ENCODE data around the gene LPP.

DNA sequence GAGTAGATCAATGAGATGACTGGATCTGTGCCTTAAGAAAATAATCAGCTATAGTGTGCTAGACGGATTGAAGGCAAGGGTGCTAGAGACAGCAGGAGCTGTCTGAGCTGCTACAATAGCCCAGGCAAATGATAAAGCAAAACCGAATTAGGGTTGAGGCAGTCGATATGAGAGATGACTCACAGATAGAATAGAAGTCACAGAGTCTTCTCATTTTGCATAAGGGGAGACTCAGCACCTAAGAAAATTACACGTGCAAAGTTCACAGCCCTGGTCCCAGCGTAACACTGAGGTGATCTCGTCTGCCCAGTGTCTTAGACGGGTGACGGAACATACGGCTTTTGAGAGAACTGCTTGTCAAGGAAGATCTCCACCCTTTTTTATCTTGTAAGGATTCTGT is 11.6 kb downstream of the LPP start:
- TF ChIP-seq POLR2A (IDR thresholded peaks at IDR 0.05): no peak
- TF ChIP-seq, protein P1, sequence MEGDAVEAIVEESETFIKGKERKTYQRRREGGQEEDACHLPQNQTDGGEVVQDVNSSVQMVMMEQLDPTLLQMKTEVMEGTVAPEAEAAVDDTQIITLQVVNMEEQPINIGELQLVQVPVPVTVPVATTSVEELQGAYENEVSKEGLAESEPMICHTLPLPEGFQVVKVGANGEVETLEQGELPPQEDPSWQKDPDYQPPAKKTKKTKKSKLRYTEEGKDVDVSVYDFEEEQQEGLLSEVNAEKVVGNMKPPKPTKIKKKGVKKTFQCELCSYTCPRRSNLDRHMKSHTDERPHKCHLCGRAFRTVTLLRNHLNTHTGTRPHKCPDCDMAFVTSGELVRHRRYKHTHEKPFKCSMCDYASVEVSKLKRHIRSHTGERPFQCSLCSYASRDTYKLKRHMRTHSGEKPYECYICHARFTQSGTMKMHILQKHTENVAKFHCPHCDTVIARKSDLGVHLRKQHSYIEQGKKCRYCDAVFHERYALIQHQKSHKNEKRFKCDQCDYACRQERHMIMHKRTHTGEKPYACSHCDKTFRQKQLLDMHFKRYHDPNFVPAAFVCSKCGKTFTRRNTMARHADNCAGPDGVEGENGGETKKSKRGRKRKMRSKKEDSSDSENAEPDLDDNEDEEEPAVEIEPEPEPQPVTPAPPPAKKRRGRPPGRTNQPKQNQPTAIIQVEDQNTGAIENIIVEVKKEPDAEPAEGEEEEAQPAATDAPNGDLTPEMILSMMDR (IDR thresholded peaks at IDR 0.05): no peak

All from tibial nerve (tissue), 3 donors.